GM18951 (cell line): ENCODE results near the gene TOM1L2.

Experiments
- POLR2A ChIP-seq: IDR thresholded peaks from 4 replicates; pipeline ENCODE4 v1.6.1; 2011; ENCODE audit warnings: mild to moderate bottlenecking; ENCODE audit not compliant: insufficient read length, insufficient read depth; ENCODE audit errors: extremely low read depth
- in situ Hi-C: fragments of 300-500 bp; cut with MboI; formaldehyde crosslinking; loops from one replicate; pipeline ENCODE4 v1.12.0; 2022; ENCODE audit warnings: low sequenced_read_pairs, mixed read lengths, inconsistent platforms; ENCODE audit not compliant: unreplicated experiment

Gene TOM1L2

GRCh38 chr17:17849147-17849820 lies 122.9 kb downstream of the TOM1L2 start:
- no peak for TF ChIP-seq POLR2A
- in situ Hi-C loops, result no loop called here

GRCh38 chr17:17848311-17849082 lies 123.7 kb downstream of the TOM1L2 start:
- TF ChIP-seq POLR2A, result no peak
- in situ Hi-C loops, result no loop called here

DNA sequence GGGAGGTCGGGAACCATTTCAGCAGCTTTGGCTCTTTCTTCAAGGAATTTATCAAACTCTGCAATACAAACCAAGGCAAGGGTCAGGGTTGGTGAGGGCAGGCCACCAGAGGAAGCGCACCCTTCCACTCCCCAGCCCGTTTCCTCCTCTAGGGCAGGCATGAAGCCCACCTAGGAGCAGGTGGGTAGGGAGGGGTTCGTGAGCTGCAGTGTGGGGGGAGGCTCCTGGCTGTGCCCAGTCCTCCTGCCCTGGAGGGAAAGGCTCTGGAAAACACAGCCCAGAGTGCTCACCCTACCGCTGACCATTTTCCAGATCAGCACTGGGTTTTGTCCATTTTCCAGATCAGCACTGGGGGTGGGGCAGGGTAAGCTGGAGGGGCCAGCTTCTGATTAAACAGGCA lies 124.5 kb downstream of the TOM1L2 start:
- in situ Hi-C loops, result no loop called here
- no peak for TF ChIP-seq POLR2A

- no peak for TF ChIP-seq POLR2A
- in situ Hi-C loops, result no loop called here
Measured at GRCh38 chr17:17847118-17847689, 125.0 kb downstream of the TOM1L2 start.

DNA sequence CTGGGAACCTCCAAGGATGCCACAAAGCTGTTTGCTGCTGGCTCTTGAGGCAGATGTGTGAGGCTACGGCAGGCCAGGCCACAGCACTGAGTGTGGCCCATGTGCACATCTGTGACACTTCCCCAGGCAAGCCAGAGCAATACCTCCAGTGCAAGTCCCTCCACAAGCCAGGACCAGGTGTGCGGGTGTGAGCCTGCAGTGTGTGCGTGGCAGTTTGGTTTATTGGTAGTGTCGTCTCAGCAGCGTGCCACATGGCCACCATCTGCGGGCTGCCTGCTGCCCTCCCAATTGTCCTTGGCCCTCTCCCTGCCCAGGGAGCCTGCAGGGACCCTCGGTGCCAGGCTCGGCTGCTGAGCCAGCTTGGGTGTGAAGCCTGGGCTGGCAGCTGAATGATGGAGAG lies 125.6 kb downstream of the TOM1L2 start:
- TF ChIP-seq POLR2A, result no peak
- in situ Hi-C loops, result no loop called here

- in situ Hi-C loops, result no loop called here
- TF ChIP-seq POLR2A, result no peak
Measured at GRCh38 chr17:17846003-17846402, 126.2 kb downstream of the TOM1L2 start.

- no peak for TF ChIP-seq POLR2A
- in situ Hi-C loops, result no loop called here
Measured at GRCh38 chr17:17845046-17845775, 127.0 kb downstream of the TOM1L2 start.

GRCh38 chr17:17844500-17844899 lies 127.7 kb downstream of the TOM1L2 start:
- no peak for TF ChIP-seq POLR2A
- in situ Hi-C loops, result no loop called here

DNA sequence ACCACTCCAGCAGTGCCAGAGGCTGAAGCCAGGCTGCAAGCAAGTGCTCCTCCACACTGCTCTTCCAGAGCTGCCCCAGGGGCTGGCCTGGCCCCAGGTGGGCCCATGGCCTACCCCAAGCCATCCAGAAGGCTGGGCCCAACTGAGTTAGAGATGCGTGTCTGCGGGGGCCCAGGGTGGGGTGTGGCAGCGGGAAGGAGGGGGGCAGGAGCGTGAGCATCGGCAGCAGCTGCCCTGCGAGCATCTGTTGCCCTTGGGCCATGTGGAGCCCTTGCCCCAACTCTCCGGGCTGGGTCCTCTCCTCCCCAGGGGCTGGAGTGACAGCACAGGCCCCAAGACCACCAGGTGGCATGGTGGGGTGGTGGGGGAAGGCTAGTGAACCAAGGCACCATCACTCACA lies 128.1 kb downstream of the TOM1L2 start:
- TF ChIP-seq POLR2A, result no peak
- in situ Hi-C loops, result no loop called here

- in situ Hi-C loops, result no loop called here
- TF ChIP-seq POLR2A, result no peak
Measured at GRCh38 chr17:17843096-17843495, 129.1 kb downstream of the TOM1L2 start.

GRCh38 chr17:17842111-17842876 lies 129.9 kb downstream of the TOM1L2 start:
- TF ChIP-seq POLR2A, result no peak
- in situ Hi-C loops, result no loop called here

DNA sequence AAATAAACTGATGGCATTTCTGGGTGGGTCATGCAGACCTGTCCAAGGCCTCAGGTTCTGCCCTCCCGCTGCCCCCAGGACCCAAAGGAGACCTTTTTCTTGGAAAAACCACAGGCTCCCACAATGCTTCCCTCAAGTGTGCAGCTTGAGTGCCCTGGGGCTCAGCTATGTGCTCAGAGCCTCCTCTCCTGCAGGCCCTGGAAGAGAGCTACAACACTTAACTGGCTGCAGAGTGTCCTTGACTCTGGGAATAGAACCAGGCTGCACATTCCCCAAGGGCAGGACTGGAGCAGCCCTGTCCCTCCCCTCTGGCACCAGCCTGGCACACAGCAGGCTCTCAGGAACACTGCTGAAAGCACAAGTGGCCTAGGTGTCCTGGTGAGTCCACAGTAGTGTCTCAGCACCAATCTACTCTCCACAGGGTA lies 130.6 kb downstream of the TOM1L2 start:
- in situ Hi-C loops, result no loop called here
- TF ChIP-seq POLR2A, result no peak
